GM20431 (cell line): Measurements from ENCODE around the gene HSPH1.
"Not testable (repeated sequence)": the region's sequence is repeated elsewhere in the genome, so short reads cannot be mapped to it uniquely, and the experiment has no call there.

ENCODE experiments used
- in situ Hi-C: fragments of 300-500 bp; cut with MseI, MboI; formaldehyde crosslinking; loops from one replicate; pipeline ENCODE4 v1.15.0; 2020; ENCODE audit warnings: low sequenced_read_pairs; ENCODE audit not compliant: unreplicated experiment

HSPH1 gene

DNA sequence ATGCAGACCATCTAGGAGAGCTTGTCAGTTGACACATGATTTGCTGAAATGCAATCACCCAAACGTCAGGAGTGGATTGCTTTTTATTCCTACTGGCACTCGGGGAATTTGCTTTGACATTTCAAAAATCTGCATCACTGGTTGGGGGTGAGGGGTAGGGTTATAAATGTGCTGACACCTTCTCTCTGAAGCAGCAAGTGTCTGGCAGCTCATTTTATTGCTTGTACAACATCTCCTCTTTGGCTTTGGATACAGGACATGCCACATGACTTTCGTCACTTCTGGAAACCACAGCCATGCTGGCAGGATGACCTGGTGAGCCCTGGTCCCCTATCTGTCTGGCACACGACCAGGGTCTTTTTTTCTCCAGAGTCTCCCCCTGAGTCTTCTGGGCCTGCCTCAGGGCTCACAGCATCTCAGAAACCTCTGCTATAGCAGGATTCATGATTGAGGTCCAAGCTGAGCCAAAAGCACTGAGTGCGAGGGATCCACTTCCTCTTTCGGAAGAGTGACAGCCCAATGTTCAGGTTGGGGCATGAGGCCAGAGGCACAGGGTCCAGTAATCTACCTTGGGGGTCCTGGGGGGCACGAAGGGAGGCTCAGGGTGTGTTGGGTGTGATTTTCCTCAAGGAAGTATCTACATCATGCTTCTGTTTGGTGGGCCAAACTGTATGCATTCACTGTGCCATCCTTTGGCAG is 60.1 kb downstream of the HSPH1 start:
- in situ Hi-C loops, result no loop called here

DNA sequence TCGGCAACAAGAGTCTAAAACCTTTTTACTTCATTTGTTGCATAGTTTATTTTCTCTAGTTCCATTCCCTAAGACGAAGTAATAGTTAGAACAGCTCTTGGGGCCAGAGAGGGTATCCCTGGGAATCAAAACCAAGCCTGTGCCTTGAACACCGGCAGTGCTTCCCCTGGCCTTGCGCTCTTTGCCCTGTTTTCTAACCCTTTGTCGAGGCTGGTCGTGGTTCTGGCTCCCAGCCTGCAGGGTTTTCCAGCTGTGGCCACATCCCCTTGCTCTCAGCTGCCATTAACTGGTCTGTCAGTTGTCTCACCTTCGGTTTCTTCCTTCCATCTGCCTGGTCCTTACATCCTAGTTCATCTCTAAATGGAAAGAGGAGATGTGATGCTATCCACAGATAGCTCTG is 61.0 kb downstream of the HSPH1 start:
- in situ Hi-C loops, result no loop called here

DNA sequence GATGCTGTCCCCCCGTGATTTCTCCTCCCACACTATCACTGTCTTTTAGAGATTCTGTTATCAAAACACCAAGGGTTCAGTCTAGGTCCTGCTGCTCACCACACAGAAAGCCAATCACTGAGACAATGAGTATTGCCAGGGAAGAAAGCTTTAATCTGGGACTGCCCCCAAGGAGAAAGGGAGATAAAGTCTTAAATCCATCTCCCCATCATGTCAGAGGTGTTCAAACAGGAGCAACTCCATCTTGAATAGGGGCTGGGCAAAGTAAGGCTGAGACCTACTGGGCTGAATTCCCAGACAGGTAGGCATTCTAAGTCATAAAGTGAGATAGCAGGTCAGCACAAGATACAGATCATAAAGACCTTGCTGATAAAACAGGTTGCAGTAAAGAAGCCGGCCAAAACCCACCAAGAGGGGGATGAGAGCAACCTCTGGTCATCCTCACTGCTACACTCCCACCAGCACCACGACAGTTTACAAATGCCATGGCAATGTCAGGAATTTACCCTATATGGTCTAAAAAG is 63.7 kb downstream of the HSPH1 start:
- in situ Hi-C loops, result not testable (repeated sequence)

DNA sequence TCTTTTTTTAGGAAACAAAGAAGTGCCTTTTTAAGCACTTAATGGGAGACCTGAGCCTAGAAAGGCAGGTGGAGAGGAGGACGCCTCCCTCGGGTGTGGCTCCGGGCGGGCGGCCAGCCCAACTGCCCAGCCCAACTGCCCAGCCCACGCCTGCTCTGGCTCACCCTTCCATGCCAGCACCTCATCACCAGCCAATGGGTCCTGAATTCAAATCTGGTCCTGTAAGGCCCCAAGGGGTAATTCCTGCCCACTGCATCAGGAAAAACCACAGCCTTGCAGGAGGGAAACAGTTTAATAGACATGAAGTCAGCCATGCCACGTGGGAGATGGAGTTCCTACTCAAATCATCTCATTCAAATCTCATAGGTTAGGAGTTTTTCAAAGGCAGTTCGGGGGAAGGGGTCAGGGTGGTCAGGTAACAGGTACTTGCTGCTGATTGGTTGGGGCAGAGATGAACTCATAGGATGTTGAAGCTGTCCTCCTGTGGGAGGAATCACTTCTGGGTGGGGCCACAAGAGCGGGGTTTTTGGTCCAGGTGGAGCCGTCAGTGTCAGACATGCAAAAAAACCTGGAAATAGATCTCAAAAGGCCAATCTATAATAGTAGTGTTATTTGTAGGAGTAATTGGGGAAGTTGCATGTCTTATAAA is 64.9 kb downstream of the HSPH1 start:
- in situ Hi-C loops, result no loop called here

DNA sequence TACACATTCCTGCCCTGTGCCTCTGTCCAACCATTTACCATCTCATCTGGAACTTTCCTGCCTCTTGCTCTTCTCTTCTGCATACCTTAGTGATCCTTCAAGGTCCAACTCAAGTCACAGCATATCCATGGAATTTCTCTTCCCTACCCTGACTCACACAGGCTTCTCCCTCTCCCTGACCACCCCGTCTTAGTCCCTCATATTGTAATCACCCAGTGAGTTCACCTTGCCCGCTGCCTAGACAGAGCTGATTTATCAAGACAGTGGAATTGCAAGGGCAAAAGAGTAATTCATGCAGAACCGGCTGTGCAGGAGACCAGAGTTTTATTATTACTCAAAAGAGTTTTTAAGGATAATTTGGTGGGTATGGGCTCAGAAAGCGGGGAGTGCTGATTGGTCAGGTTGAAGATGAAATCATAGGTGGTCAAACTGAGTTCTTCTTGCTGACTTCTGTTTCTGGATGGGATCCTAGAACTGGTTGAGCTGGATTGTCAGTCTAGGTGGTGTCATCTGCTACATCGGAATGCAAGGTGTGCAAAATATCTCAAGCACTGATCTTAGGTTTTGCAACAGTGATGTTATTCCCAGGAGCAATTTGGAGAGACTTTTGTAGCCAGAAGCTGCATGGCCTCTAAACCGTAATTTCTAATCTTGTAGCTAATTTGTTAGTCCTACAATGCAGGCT is 67.2 kb downstream of the HSPH1 start:
- in situ Hi-C loops, result no loop called here

DNA sequence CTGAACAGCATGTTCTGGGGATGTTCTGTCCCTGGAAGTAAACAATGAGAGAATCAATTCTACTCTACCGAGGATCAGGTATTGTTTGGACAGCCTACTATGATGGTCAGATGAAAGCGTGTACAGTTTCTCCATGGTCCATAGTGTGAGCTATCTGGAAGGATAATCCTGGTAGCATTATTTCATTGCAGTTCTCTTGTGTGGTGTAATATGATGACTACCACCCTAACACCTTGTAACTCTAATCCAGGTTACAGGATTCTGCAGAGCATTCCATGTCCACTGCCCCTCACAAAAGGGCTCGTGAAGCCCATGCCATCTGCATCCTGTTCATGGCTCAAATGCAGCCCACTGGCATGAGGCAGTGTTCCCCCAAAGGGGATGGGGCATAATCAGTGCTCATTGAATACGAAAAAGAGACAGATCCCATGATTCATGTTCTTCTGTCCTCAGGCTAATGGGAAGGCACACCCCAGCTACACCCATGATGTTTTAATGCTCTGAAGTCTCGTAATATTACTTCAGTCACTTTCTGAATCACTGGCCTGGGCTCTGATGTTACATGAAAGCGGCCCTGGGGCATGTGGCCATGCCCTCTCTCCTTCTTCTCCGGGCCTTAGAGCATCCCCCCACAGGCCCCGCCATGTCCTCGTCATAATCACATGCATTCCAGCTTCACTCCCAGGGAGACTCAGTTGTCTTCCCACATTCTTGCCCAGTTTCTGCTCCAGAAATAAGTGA is 68.4 kb downstream of the HSPH1 start:
- in situ Hi-C loops, result no loop called here

DNA sequence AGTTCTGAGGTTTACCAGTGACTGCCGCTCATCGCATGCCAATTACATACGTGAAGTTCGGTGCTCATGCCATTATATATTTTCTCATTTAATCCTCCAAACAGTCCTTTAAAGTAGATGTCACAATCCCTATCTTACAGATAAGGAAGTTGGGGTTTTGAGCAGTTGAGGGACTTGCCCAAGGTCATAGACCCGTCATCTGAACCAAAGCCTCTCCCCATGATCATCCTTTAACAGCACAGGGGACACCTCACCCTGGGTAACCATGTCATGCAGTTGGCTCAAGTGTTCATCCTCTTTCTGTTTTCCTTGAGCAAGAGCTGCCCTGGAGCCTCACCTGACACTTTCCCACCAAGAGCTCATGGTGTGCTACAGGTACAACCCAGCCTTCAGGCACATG is 69.1 kb downstream of the HSPH1 start:
- in situ Hi-C loops, result no loop called here

DNA sequence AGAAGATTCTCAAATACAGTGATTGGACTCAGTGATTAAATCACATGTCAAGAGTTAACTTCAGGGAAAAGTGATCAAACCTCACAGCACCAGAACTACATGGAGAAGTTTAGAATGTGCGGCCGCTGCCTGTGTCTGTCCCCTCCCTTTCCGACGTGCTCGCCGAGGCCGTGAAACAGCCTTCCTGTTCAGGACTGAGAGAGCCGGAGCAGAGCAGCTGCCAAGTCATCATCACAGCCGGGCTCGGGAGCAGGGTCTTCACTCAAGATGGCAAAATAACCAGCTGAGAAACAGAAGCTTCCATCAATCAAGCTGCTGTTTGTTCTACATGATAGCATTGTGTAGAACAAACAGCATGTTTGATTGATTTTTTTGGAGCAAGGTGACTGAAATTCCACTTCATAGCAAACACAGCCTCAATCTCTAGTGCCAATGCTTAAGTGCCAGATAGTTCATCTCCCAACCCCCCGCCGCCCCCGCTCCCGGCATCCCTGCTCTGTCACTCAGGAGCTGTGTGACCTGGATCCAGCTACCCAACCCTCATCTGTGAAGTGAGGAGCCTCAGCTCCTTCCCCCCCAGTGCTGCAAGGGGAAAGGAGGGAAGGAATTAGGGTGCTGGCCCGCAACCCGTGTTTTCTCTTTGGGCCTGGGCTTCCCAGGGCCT is 70.6 kb downstream of the HSPH1 start:
- in situ Hi-C loops, result no loop called here

DNA sequence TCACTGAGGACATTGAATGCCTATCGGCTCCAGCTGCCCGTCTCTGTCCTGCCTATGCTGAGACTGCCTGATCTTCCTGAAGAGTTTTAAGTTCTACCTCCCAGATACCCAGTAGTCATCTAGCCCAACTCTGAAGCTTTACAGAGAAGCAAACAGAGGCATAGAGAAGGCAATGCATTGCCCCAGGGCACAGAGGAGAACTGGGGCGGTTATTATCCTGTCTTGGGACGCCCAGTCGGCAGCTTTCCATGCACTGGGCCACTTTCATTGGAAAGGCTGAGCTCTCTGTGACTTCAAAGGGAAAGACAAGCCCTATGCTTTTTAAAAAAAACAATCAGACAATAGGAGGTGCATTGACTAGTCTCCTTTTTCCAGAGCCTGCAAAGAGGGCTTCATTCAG is 71.6 kb downstream of the HSPH1 start:
- in situ Hi-C loops, result no loop called here

DNA sequence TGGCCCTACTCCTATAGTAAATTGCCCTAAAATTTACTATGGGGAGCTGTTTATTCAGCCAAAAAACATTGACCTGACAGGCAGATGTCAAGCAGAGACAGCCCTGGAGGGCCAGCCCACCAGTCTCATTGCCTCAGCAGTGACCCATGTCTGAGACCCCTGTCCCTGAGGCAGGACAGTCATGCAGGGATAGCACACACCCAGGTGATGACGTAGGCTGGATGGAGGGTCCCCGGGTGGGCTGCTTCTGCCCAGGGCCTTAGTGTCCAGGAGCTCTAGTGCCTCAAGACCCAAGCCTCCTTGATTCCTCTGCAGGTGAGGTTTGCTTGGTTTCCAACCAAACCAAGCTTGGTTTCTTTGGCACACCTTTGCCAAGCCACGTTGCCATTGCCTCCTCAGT is 72.1 kb downstream of the HSPH1 start:
- in situ Hi-C loops, result no loop called here

DNA sequence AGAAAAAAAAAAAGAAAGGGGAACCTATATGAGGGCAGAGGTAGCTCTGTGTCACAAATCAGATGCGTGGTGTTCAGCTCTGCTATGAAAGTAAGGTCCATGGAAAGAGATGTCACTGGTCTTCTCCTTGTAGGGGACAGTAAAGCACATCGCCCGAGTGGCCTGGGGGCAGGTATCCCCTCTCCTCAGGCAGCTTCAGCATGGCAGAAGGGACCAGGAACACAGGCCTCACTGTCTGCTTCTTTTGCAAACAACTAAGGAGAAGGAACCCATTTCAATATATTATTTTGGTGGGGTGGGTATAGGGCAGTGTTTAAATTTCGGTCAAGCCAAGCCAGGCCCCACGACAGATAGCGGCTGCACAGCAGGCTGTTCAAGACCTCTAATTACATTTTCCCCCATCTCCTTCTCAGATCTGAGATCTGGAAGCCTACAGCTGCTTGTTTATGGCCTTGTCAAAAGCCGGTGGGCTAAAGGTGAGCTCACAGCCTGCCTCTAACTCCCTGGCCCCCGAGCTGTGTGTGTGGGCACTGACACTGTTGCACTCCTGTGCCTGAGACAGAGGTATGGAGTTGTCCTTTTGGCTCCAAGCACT is 72.8 kb downstream of the HSPH1 start:
- in situ Hi-C loops, result no loop called here
